Left ventricle myocardium superior (tissue), 1 donor: ENCODE results near the gene IL16. TPM values are rescaled to one million over a fixed set of nuclear protein-coding genes. Genes with fewer than 3 reads are reported as not detected.

Experiments used
- ATAC-seq: fragments of 200-7000 bp; cut with Tn5 transposase; one replicate; pipeline ENCODE4 v1.9.1; 2020; ENCODE audit warnings: mild to moderate bottlenecking, moderate library complexity
- DNase-seq: peaks from one replicate; pipeline ENCODE4 v3.0.0-alpha.2; 2020
- intact Hi-C: fragments of 100-400 bp; cut with micrococcal nuclease; formaldehyde crosslinking; loops from one replicate; pipeline ENCODE4 v1.11.0; 2022
- total RNA-seq: library from RNA; stranded (reverse); fragmentation: NEBNext Ultra II Directional; extraction: Animal tissue kit (Norgen Biotek cat#: 25700); gene quantifications from one replicate; pipeline ENCODE4 v1.2.1, GENCODE V29; 2021
- donor health status: DM: no; HTN: yes; CAD: no; lungs with severe emphysema.

IL16 gene
- total RNA-seq, 1 donor from 2014 or later: 5.5 TPM

- ATAC-seq (no peak), DNase-seq (no peak)
- intact Hi-C loops: no loop called here
Observed at GRCh38 chr15:81280696-81281455, 84.2 kb downstream of the IL16 start.

- DNase-seq (no peak), ATAC-seq (no peak)
- intact Hi-C loops: no loop called here
Observed at GRCh38 chr15:81281456-81281735, 84.7 kb downstream of the IL16 start.

- intact Hi-C loops: no loop called here
- DNase-seq (no peak), ATAC-seq (no peak)
Observed at GRCh38 chr15:81281766-81282605, 85.3 kb downstream of the IL16 start.

- no peak for ATAC-seq
- intact Hi-C loops: no loop called here
Observed at GRCh38 chr15:81282606-81282895, 85.9 kb downstream of the IL16 start.

GRCh38 chr15:81282911-81283310 lies 86.2 kb downstream of the IL16 start:
- intact Hi-C loops: no loop called here
- DNase-seq: no peak
- ATAC-seq: no peak

More at GRCh38 chr15:81282606-81282895, 85.9 kb downstream of the IL16 start:
- DNase-seq: no peak

- intact Hi-C loops: no loop called here
- ATAC-seq (peak; percentile 62), DNase-seq (no peak)
Observed at GRCh38 chr15:81284256-81285031, 87.8 kb downstream of the IL16 start.

GRCh38 chr15:81285461-81285860 lies 88.8 kb downstream of the IL16 start:
- intact Hi-C loops: no loop called here
- ATAC-seq: no peak
- no peak for DNase-seq

- ATAC-seq: no peak
- intact Hi-C loops: no loop called here
- DNase-seq: no peak
Observed at GRCh38 chr15:81286621-81287121, 90.0 kb downstream of the IL16 start.

- peak; percentile 42 for ATAC-seq
- DNase-seq: no peak
- intact Hi-C loops: no loop called here
Observed at GRCh38 chr15:81288040-81288439, 91.4 kb downstream of the IL16 start.

GRCh38 chr15:81288616-81289015 lies 91.9 kb downstream of the IL16 start:
- intact Hi-C loops: no loop called here
- DNase-seq (no peak), ATAC-seq (no peak)

GRCh38 chr15:81289910-81290309 lies 93.2 kb downstream of the IL16 start:
- intact Hi-C loops: no loop called here
- ATAC-seq (no peak), DNase-seq (no peak)

- no peak for DNase-seq
- intact Hi-C loops: no loop called here
- ATAC-seq: no peak
Observed at GRCh38 chr15:81291916-81292522, 95.3 kb downstream of the IL16 start.

- no peak for DNase-seq
- intact Hi-C loops: no loop called here
- no peak for ATAC-seq
Observed at GRCh38 chr15:81292523-81293001, 95.9 kb downstream of the IL16 start.

GRCh38 chr15:81293728-81294515 lies 97.2 kb downstream of the IL16 start:
- intact Hi-C loops: no loop called here
- DNase-seq: no peak
- ATAC-seq: peak; percentile 21

GRCh38 chr15:81294516-81294880 lies 97.8 kb downstream of the IL16 start:
- ATAC-seq (no peak), DNase-seq (no peak)
- intact Hi-C loops: no loop called here

- intact Hi-C loops: no loop called here
- no peak for DNase-seq
Observed at GRCh38 chr15:81295486-81296121, 98.9 kb downstream of the IL16 start.

GRCh38 chr15:81296186-81296585 lies 99.5 kb downstream of the IL16 start:
- intact Hi-C loops: no loop called here
- no peak for DNase-seq
- no peak for ATAC-seq

More at GRCh38 chr15:81295486-81296121, 98.9 kb downstream of the IL16 start:
- ATAC-seq: no peak

GRCh38 chr15:81296673-81297072 lies 100.0 kb downstream of the IL16 start:
- peak; percentile 70 for ATAC-seq
- intact Hi-C loops: no loop called here
- peak; percentile 56 for DNase-seq
